Stimulated activated CD8-positive, alpha-beta memory T cell treated with anti-CD3 and anti-CD28 coated beads, Interleukin-15, amount 100 ng/mL, for 1 hour (primary cell): ENCODE results near the gene HINT3.
"Not testable (repeated sequence)": the region's sequence is repeated elsewhere in the genome, so short reads cannot be mapped to it uniquely, and the experiment has no call there.

Source experiments
- DNase-seq: peaks from one replicate; pipeline ENCODE4 v3.0.0-alpha.2; 2020; ENCODE audit warnings: low read depth

Gene HINT3

GRCh38 chr6:125962900-125963497 is 6.4 kb downstream of the HINT3 start:
- no peak for DNase-seq

GRCh38 chr6:125963817-125964216 is 7.2 kb downstream of the HINT3 start:
- no peak for DNase-seq

GRCh38 chr6:125966569-125966968 is 10.0 kb downstream of the HINT3 start:
- DNase-seq = no peak

GRCh38 chr6:125968493-125968892 is 11.9 kb downstream of the HINT3 start:
- DNase-seq = no peak

DNA sequence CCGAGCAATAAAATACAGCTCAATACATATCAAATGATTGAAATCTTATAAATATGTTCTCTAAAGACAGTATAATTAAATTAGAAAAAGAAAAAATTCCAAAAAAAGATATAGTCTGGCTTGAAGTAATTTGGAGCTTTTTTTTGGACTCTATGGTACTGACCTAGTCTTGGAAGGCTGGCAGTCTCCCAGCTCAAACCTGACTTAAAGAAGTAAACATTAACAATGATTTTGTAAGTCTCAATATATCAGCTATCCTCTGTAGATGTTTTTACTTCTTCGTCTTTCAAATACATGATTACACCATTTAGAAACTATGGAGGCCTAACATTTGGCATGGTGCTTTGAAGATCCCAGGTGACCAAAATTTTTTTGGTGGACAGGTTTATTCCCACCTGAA is 14.2 kb downstream of the HINT3 start:
- no peak for DNase-seq

GRCh38 chr6:125972478-125972877 is 15.9 kb downstream of the HINT3 start:
- not testable (repeated sequence) for DNase-seq

DNA sequence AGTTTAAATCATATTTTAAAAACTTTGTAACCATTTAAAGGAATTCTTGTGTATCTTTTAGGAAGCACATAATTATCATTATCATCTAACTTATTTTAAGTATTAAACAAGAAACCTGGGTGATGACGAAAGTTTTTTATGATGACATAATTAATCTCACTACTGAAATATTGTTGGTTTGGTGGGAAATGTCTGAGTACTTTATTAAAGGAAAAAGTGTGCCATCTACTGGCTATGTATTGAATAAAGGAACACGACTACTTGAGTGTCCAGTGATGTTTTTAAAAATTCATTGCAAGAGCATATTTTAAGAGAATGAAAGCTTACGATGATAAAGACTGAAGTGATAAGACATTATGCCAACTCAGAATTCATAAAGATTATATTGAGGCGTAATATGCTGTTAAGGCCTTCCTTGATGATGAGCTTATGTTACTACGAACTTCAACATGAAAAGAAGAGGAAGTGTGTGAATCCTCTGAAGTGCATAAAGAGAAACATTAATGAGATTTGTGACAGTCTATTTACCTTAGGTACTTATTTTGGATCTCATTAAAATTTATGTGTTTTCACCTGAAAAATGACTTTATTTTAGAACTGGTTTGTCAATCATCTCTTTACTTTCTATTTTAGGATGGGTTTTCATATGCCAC is 17.8 kb downstream of the HINT3 start:
- no peak for DNase-seq

DNA sequence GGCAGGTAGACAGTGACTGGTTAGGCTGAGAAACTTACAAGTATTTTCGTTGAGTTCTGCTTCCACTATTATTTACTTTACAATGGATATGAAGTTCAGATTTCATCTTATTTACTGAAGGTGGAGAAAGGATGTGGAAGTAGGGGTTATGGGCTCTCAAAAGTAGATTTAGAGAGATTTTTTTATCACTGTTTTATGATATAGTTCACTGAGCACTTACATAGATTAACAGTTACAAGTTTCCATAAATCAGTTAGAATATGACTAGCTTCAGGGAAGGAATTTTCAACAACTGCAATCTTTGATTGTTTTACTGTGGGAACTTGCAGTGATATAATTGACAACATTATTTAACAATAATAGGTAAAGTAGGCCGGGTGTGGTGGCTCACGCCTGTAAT is 22.5 kb downstream of the HINT3 start:
- no peak for DNase-seq

DNA sequence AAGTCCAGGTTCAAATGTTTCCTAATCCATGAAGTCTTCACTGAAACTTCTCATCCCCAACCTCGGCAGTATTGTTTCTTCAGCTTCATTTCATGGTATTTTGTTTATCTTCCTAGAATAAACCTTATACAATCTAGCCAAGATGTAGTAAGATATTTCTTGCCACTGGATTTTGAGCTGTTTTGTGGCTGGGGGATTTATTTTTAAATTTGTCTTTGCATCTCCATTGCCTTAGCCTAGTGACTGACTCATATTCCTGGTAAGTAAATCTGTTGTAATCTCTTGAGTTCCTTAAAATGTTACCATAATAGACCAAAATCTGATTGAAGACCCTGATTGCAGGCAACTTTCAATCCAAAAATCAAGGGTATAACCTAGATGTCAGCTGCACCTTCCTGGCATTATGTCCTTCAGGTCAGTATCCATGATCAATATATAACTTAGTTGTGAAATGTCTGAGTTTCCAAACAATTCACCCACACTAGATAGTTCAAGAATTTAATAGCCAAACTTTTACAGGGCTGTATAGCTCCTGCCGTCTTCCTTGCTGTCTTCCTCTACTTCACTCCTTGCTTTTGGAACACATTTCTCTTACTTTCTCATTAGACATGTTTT is 25.1 kb downstream of the HINT3 start:
- DNase-seq = no peak

GRCh38 chr6:125983246-125983945 is 26.8 kb downstream of the HINT3 start:
- no peak for DNase-seq

DNA sequence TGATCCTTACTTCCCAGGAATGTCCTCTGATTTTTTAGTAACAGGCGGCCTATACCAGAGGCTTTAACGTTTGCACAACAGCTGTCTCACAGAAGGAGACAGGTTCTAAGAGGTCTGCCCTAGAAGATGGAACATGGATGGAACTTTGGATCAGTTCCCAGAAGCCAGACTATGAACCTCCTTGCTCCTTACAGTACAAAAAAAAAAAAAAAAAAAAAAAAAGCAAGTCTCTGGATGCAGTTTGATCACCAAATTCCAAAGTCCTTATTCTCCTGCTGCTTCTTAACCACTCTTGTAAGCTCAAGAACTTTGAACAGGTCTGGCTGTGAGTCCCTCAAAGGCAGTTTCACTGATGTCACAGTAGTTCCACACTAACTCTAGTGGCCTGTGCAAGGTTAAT is 27.7 kb downstream of the HINT3 start:
- no peak for DNase-seq

- DNase-seq = no peak
Observed at GRCh38 chr6:125985522-125985921, 29.0 kb downstream of the HINT3 start.

- no peak for DNase-seq
Observed at GRCh38 chr6:125985979-125986300, 29.4 kb downstream of the HINT3 start.

DNA sequence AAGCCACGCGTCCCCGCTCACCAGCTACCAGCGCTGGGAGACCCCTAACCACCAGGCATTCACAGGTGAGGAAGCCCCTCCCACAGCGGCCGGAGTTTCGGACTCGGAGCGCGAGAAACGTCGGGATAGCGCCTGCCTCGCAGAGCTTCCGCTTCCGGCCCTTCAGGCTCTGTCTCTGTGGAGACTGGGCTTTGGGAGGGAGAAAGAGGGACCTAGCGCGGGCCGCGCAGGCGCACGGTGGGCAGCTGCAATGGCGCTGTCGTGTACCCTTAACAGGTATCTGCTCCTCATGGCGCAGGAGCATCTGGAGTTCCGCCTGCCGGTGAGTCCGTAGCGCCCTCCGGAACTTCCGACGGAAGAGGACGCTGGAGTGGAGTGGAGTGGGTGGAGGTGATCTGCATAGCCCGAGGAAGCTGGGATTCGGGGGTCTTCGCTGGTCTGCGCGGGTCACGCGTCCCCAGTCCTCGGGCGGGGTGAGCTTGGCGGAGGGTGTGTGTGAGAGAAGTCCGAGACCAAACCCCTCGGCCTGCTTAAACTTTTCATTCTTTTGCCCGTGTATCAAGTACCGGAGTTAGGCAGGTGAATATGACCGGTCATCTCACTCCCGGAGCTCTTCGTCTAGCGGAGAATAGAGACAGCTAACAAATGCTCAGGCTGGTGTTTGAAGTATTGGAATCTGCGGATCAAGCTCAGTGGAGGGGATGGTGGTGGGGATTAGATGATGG is 29.9 kb downstream of the HINT3 start, which contains the start of gene TRMT11:
TRMT11 (plus strand) TSS at position 240 of the 725 bp plus-strand sequence; CDS start at position 251, 11 bp downstream.
- DNase-seq = peak; percentile 50

DNA sequence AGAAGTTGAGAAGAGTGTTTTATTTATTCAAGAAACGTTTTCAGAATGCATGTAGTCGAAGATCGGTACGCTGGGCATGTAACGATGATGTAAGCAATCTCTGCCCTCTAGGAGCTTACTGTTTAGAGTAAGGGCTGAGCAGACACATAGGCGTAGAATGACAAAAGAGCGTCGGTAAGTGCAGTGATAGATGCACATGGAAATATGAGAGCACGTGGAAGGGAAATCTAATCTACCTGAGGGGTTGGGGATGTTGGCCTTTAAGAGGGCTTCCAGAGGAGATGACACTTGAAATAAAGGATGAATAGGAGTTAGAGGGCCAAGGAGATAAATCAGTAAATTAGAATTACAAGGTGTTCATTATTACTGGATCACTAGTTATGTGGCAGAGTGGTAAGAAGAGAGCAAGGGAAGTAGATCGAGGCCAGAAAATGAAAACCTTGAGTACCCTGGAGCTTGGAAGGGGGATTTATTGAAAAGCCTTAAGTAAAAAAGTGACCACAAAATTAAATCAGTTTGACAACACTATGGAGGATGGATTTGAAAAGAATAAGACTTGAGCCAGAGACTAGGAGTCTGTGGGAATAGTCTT is 30.6 kb downstream of the HINT3 start:
- no peak for DNase-seq

GRCh38 chr6:125988280-125988679 is 31.7 kb downstream of the HINT3 start:
- no peak for DNase-seq

DNA sequence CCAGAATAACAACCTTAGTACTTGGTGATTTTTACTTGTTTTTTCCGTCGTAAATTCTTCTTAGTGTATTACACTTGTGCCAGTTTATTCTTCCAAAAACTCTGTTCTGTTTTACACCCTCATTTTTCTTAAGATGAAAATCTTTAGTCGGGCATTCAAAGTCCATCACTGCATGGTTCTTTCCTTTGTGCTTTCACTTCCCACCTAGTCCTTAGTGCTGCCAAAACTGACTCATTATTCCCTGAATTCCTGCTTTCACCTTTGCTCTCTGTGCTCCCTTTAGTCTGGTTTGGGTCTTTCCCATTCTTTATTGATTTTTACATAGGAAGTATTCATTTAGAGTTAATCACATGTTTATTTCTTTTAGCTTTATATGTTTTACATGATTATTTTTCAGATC is 33.1 kb downstream of the HINT3 start:
- no peak for DNase-seq

DNA sequence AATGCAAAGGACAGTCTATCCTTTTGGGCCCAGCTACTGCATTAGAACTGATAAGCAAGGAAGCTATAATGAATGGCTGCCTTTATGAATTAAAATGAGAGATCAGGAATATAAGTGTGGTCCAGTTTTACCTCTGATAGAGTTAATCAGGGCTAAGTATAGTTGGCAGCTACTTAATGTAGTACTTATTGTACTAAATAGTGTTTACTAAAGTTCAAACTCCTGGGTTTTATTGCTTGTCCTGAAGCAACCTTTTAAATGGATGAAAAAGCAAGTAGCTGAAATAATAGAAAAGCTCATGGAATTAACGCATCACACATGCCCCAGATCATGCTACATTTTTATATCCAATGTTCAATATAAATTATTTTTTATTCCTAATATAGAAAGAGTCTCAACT is 35.1 kb downstream of the HINT3 start:
- DNase-seq = no peak

DNA sequence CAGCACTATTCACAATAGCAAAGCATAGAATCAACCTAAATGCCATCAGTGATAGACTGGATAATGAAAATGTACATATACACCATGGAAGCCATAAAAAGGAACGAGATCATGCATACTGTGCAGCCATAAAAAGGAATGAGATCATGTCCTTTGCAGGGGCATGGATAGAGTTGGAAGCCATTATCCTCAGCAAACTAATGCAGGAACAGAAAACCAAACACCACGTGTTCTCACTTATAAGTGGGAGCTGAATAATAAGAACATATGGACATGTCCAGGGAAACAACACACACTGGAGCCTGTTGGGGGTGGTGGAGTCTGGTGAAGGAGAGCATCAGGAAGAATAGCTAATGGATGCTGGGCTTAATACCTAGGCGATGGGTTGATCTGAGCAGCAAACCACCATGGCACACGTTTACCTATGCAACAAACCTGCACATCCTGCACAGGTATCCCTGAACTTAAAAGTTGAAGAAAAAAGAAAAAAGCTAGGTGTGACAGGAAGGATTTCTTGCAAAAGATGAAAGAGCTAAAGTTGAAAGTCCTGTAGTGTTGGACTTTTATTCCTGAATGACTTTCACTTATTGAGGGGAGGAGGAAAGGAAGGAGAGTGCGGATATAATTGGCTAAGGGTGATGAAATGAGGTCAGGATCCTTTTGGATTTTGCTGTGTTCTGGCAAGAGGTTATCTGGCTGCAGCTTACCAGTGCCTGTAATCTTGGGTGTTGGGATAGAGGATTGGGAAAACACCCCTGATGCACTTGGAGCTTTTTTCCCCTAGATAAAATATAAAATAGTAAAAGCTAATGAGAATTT is 38.3 kb downstream of the HINT3 start:
- DNase-seq = no peak

DNA sequence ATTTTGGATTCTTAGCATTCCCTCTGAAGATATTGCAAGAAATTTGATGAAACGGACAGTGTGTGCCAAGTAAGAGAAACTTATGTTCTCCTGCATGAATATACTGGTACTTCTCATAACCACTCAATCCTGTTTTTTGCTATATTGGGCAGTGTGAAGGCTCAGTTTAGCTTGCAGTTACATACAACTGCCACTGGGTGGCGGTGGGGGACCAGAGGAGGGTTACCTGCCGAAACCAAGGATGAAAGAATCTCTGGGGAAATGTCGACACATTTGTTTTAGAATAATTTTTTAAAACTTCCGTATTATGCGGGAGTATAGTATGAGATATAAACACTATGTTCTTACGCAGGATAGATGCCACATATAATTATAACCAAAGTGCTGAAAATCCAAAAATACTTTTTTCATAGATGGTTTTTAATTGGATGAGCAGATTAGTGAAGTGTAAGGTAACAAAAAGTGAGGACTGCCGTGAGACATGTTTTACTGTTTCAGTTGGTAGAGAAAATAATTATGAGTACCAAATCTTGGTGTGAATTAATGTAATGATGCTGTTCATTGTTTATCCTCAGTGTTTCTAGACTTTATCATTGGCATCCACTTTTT is 39.5 kb downstream of the HINT3 start:
- DNase-seq = peak; percentile 46
